Astrocyte of the cerebellum (primary cell): ENCODE measurements around the gene BTG2.

Experiments used
- DNase-seq: peaks from one replicate; pipeline ENCODE4 v3.0.0-alpha.2; 2011; ENCODE audit warnings: low read depth
- H3K4me3 ChIP-seq: 2 replicates; pipeline ENCODE4 v1.5.1; 2011; ENCODE audit warnings: mild to moderate bottlenecking, low read depth, low read length, moderate library complexity
- CTCF ChIP-seq: IDR thresholded peaks from 2 replicates; pipeline ENCODE4 v1.5.1; 2012; ENCODE audit warnings: low read length, low read depth, moderate library complexity, mild to moderate bottlenecking; ENCODE audit errors: missing control alignments
- in situ Hi-C: cut with HindIII; loops from 2 replicates; pipeline ENCODE4 v1.10.0; 2017; ENCODE audit warnings: low sequenced_read_pairs

The BTG2 gene

DNA sequence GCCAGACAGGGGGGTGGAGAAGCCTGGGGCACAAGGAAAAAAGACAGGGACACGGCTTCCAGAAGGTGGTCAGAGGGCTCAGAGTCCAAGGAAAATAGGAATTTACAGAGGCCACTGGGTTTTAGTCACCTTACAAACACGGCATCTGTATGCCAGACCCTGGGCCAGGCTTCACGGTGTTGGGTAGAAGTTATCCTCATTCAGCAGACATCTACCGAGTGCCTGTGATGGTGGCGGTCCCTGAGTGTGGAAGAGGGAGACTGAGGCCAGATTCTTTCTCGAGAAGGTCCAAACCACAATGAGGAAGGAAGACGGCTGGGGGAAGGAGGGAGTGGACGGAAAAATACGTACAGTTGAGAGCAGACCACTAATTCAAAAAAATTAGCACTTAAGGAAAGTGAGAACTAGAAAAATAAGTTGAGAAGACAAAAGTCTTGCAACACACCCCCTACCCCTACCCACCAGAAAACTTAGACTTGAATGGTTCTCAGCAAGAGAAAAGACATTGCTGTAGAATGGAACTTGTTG, 864 bp upstream of the BTG2 start:
- no peak for TF ChIP-seq CTCF
- H3K4me3 ChIP-seq, result peak overlapping the region; percentile 84
- in situ Hi-C loops, result no loop called here
- DNase-seq, result no peak

DNA sequence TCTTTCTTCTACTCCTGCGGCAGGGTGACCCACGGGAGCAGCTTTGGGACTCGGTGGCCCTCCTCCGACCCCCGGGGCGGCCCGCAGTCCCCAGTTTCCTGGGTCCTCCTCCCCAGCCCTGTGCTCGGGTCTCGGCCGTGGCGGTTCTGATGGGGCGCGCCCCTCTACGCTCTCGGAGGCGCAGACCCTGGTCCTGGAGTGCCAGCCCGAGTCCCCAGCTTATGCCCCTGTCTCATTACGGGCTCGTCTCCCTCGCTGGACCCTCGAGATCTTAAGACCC, 430 bp downstream of the BTG2 start:
- in situ Hi-C loops, result no loop called here
- TF ChIP-seq CTCF, result no peak
- H3K4me3 ChIP-seq, result peak overlapping the region; percentile 84
- DNase-seq, result no peak

- peak; percentile 27 for DNase-seq
- H3K4me3 ChIP-seq, result peak overlapping the region; percentile 84
- no peak for TF ChIP-seq CTCF
These were observed 1.0 kb downstream of the BTG2 start for GRCh38 chr1:203306089-203306964.

DNA sequence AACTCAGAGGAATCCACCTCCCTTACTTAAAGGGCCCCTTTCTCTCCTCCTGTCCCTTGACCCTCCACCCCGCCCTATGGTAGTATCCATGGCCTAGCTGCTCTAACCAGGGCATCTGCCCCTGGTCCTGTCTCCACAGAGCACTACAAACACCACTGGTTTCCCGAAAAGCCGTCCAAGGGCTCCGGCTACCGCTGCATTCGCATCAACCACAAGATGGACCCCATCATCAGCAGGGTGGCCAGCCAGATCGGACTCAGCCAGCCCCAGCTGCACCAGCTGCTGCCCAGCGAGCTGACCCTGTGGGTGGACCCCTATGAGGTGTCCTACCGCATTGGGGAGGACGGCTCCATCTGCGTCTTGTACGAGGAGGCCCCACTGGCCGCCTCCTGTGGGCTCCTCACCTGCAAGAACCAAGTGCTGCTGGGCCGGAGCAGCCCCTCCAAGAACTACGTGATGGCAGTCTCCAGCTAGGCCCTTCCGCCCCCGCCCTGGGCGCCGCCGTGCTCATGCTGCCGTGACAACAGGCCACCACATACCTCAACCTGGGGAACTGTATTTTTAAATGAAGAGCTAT, 1.7 kb downstream of the BTG2 start:
- TF ChIP-seq CTCF, result no peak
- peak overlapping the region; percentile 84 for H3K4me3 ChIP-seq
- no peak for DNase-seq
- in situ Hi-C loops, result no loop called here

More at GRCh38 chr1:203306089-203306964, 1.0 kb downstream of the BTG2 start:
- in situ Hi-C loops, result no loop called here

DNA sequence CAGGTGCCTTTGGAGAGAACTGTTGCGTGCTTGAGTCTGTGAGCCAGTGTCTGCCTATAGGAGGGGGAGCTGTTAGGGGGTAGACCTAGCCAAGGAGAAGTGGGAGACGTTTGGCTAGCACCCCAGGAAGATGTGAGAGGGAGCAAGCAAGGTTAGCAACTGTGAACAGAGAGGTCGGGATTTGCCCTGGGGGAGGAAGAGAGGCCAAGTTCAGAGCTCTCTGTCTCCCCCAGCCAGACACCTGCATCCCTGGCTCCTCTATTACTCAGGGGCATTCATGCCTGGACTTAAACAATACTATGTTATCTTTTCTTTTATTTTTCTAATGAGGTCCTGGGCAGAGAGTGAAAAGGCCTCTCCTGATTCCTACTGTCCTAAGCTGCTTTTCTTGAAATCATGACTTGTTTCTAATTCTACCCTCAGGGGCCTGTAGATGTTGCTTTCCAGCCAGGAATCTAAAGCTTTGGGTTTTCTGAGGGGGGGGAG, 2.4 kb downstream of the BTG2 start:
- DNase-seq, result no peak
- H3K4me3 ChIP-seq, result peak overlapping the region; percentile 84
- TF ChIP-seq CTCF, result no peak
- in situ Hi-C loops, result no loop called here

GRCh38 chr1:203308328-203308922, 3.1 kb downstream of the BTG2 start:
- TF ChIP-seq CTCF, result no peak
- DNase-seq, result no peak
- in situ Hi-C loops, result no loop called here
- peak overlapping the region; percentile 84 for H3K4me3 ChIP-seq
